HEK293T (cell line): Measurements from ENCODE around the gene MYLK2.

Experiments used
- CTCF ChIA-PET: fragments of 350-600 bp; formaldehyde crosslinking; extraction: SDS; loops from one replicate; lab custom pipeline; 2021; ENCODE audit warnings: antibody characterized with exemption, inconsistent platforms; lab: Yijun Ruan, JAX
- POLR2A ChIA-PET: fragments of 350-600 bp; formaldehyde crosslinking; extraction: SDS; loops from one replicate; lab custom pipeline; 2020; ENCODE audit warnings: antibody characterized with exemption, inconsistent platforms; lab: Yijun Ruan, JAX
- DNase-seq: peaks from one replicate; pipeline ENCODE4 v3.0.0; 2012; ENCODE audit warnings: mixed read lengths; ENCODE audit errors: extremely low spot score
- ARNT ChIP-seq: fragments of 450-650 bp; IDR thresholded peaks from 2 replicates; pipeline ENCODE4 v1.6.1; 2017; ENCODE audit warnings: mild to moderate bottlenecking
- BHLHE40 ChIP-seq: fragments of 450-650 bp; IDR thresholded peaks from 2 replicates; pipeline ENCODE4 v1.6.1; 2016; ENCODE audit warnings: mild to moderate bottlenecking, moderate library complexity, borderline replicate concordance
- CTBP1 ChIP-seq: fragments of 450-650 bp; IDR thresholded peaks from 2 replicates; pipeline ENCODE4 v1.6.1; 2016; ENCODE audit warnings: borderline replicate concordance
- ELF4 ChIP-seq: fragments of 450-650 bp; IDR thresholded peaks from 2 replicates; pipeline ENCODE4 v1.6.1; 2017; ENCODE audit warnings: antibody characterized with exemption
- FOXA1 ChIP-seq: fragments of 450-650 bp; IDR thresholded peaks from 2 replicates; pipeline ENCODE4 v1.6.1; 2016; ENCODE audit warnings: mild to moderate bottlenecking
- FOXK2 ChIP-seq: fragments of 450-650 bp; IDR thresholded peaks from 2 replicates; pipeline ENCODE4 v1.6.1; 2016; ENCODE audit warnings: mild to moderate bottlenecking
- FOXM1 ChIP-seq: fragments of 450-650 bp; IDR thresholded peaks from 2 replicates; pipeline ENCODE4 v1.6.1; 2017; ENCODE audit warnings: mild to moderate bottlenecking, borderline replicate concordance
- HDGF ChIP-seq: fragments of 450-650 bp; IDR thresholded peaks from 2 replicates; pipeline ENCODE4 v1.6.1; 2017; ENCODE audit warnings: antibody characterized with exemption, borderline replicate concordance
- L3MBTL2 ChIP-seq: fragments of 450-650 bp; conservative IDR thresholded peaks from 2 replicates; pipeline ENCODE4 v1.6.1; 2016; ENCODE audit warnings: mild to moderate bottlenecking
- LEF1 ChIP-seq: fragments of 450-650 bp; IDR thresholded peaks from 2 replicates; pipeline ENCODE4 v1.6.1; 2017; ENCODE audit warnings: mild to moderate bottlenecking, borderline replicate concordance
- NFRKB ChIP-seq: fragments of 450-650 bp; IDR thresholded peaks from 2 replicates; pipeline ENCODE4 v1.6.1; 2016; ENCODE audit warnings: mild to moderate bottlenecking, moderate library complexity
- SP1 ChIP-seq: fragments of 450-650 bp; IDR thresholded peaks from 2 replicates; pipeline ENCODE4 v1.6.1; 2017
- SUZ12 ChIP-seq: fragments of 450-650 bp; IDR thresholded peaks from 2 replicates; pipeline ENCODE4 v1.6.1; 2016; ENCODE audit warnings: mild to moderate bottlenecking
- TARDBP ChIP-seq: fragments of 450-650 bp; IDR thresholded peaks from 2 replicates; pipeline ENCODE4 v1.6.1; 2016
- ZNF384 ChIP-seq: fragments of 450-650 bp; IDR thresholded peaks from 2 replicates; pipeline ENCODE4 v1.6.1; 2016
- TF ChIP-seq, protein P1 (sequence below): fragments of 450-650 bp; IDR thresholded peaks from 2 replicates; pipeline ENCODE4 v1.6.1; 2016

The MYLK2 gene

DNA sequence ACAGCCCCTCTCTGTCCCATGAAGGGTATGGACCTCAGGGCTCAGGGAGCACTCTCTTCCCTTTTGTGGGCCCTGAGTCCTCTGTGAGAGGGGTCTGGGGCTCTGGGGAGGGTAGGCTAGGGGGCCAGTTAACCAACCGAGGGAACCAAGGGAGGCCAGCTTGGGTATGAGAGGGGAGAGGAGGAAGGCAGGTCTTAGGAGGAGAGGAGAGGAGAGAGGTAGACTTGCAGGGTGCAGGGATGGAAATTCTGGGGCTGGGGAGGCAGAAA is 50.5 kb downstream of the MYLK2 start:
- DNase-seq = no peak
- ChIA-PET POLR2A (interaction anchor here (1.1 to 2.8 kb wide), 3 partner anchors 9 to 240 kb away, joined by 3 to 10 read pairs (median 7); partner anchors contain the start of gene TM9SF4), CTCF (no interaction called here)
- TF ChIP-seq CTBP1 (no peak), BHLHE40 (no peak), ELF4 (no peak), FOXM1 (no peak), L3MBTL2 (no peak), SUZ12 (no peak), FOXK2 (no peak), SP1 (no peak), ZNF384 (no peak), NFRKB (no peak), ARNT (no peak), HDGF (no peak), TARDBP (no peak), FOXA1 (no peak)

DNA sequence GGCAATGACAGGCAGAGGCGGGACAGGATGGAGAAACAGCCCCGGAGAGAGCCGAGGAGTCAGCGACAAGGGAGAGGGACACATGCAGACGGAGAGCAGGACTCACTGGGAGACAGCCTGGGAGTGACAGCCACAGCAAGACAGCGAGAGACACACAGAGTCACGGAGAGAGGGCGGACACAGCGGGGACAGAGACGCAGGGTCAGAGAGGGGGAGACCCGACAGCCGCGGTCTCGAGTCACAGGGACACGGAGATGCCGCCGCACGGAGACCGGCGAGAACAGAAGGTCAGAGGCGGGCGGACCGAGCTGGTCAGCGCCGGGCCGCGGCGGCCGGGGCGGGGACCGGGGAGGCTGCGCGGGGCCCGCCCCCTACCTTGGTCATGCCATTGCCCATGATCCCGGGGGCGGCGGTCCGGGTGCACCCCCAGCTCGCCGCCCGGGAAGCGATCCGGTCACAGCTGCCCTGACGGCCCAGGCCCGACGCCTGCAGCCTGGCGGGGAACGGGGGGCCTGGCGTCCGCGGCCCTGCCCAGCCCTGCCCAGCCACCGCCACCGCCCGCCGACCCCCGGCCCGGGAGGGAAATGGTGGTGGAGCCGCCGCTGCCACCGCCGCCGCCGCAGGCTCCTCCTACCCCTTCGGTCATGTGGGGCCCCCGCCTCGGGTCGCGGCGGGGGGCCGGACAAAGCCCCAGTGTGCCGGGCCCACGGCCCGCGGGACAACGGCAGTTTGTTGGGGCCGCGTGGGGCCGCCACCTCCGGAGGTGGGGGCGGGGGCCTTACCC is 51.0 kb downstream of the MYLK2 start, which contains the start of the genes DUSP15 and TTLL9:
TSS of gene DUSP15 (minus strand) at position 586 of the 784 bp plus-strand sequence. CDS start at position 396, 190 bp downstream.
TSS of gene TTLL9 (plus strand) at position 693 of the 784 bp plus-strand sequence. CDS start 493 bp downstream, outside the sequence.
- CTCF ChIA-PET = interaction anchor here (0.6 kb wide), 1 partner anchor 615 kb away, joined by 3 read pairs; no protein-coding TSS in a partner anchor
- peak; percentile 46 for DNase-seq
- no peak for TF ChIP-seq SUZ12
- TF ChIP-seq, protein P1, sequence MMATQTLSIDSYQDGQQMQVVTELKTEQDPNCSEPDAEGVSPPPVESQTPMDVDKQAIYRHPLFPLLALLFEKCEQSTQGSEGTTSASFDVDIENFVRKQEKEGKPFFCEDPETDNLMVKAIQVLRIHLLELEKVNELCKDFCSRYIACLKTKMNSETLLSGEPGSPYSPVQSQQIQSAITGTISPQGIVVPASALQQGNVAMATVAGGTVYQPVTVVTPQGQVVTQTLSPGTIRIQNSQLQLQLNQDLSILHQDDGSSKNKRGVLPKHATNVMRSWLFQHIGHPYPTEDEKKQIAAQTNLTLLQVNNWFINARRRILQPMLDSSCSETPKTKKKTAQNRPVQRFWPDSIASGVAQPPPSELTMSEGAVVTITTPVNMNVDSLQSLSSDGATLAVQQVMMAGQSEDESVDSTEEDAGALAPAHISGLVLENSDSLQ = peak; percentile 68
- POLR2A ChIA-PET = interaction anchor here (1.1 to 1.9 kb wide), 3 partner anchors 10 to 239 kb away, joined by 3 to 15 read pairs (median 7); partner anchors contain the start of gene TM9SF4

DNA sequence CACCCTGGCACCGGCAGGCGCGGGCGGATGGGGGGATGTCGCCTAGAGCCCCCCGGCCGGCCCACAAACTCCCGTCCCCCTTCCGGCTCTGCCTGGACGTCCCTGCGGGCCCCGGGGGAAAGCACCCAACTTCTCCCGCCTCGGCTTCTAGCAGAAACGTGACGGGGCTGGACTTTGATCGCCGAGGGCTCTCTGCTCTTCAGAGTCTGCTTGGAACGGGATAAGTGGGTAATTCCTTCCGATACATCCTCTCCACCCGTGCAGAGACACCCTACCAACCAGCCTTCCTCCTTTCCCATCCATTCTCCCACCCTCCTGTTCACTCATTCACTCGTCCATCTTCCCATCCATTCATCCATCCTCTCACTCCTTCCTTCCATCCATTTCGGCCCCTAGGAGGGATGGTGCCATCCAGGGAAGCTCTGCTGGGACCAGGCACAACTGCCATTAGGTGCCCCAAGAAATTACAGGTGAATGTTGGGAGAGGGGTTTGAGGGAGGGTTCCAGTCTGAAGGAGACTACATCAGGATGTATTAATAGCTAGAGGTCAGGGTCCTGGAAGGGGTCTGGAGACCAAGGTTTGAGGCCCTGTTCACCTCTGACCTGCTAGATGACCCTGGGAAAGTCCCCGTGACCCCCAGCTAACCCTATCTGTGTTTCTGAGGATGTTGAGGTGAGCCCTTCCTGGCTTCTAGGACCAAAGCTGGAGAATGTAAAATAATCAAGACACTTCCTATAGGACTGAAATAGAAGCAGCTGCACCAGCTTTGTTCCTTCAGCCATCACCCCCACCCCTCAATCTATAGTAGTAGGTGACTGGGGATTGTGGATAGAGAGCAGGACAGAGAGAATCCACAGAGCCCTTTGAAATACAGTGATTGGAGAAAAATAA is 51.8 kb downstream of the MYLK2 start:
- ChIA-PET CTCF (interaction anchor here (0.6 to 0.8 kb wide), 3 partner anchors 16 to 614 kb away, joined by 3 read pairs; no protein-coding TSS in a partner anchor), POLR2A (interaction anchor here (0.5 to 1.9 kb wide), 3 partner anchors 9 to 81 kb away, joined by 3 to 15 read pairs (median 7); partner anchors contain the start of gene PDRG1)
- DNase-seq = no peak
- TF ChIP-seq BHLHE40 = no peak
- 0 out of 2 replicates have a peak, but pooled peaks have one; percentile 31 for TF ChIP-seq L3MBTL2

DNA sequence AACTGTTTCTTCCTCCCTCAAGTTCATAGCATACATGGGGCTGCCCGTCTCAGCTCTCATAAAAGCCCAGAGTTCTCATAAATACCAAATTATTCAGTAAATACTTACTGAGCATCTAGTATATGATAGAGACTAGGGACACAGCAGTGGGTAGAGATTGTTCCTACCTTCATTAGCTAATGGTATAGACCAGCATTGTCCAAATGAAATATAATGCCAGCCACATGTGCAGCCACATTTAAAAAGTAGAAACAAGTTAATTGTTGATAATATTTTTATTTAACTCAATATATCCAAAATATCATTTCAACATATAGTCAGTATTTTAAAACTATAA is 52.4 kb downstream of the MYLK2 start:
- POLR2A ChIA-PET = interaction anchor here (0.5 to 1.9 kb wide), 2 partner anchors 8 to 80 kb away, joined by 3 to 15 read pairs; partner anchors contain the start of gene PDRG1
- CTCF ChIA-PET = interaction anchor here (0.7 to 0.8 kb wide), 2 partner anchors 16 to 69 kb away, joined by 3 read pairs; no protein-coding TSS in a partner anchor
- TF ChIP-seq ELF4 (no peak), CTBP1 (no peak), LEF1 (no peak), NFRKB (no peak), SUZ12 (no peak), TARDBP (no peak), SP1 (no peak), L3MBTL2 (no peak), FOXM1 (no peak), ZNF384 (no peak), ARNT (no peak), HDGF (no peak), FOXA1 (no peak), FOXK2 (no peak), BHLHE40 (no peak)
- TF ChIP-seq, protein P1 = no peak
- DNase-seq = no peak

DNA sequence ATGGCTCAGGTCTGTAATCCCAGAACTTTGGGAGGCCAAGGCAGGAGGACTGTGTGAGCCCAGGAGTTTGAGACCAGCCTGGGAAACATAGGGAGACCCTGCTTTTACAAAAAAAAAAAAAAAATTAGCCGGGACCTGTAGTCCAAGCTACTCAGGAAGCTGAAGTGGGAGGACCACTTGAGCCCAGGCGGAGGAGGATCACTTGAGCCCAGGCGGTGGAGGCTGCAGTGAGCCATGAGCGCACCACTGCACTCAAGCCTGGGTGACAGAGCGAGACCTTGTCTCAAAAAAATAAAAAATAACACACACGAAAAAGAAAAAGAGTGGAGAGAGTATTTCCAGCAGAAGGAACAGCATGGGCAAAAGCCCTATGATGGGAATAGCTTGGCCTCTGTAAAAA is 53.2 kb downstream of the MYLK2 start:
- ChIA-PET POLR2A (interaction anchor here (1.9 kb wide), 1 partner anchor 8 kb away, joined by 15 read pairs; no protein-coding TSS in a partner anchor), CTCF (interaction anchor here (1.0 kb wide), 2 partner anchors 26 to 220 kb away, joined by 3 read pairs; no protein-coding TSS in a partner anchor)
- TF ChIP-seq L3MBTL2 (no peak), FOXM1 (no peak), FOXK2 (no peak), BHLHE40 (no peak), ELF4 (no peak), LEF1 (no peak), ARNT (no peak), ZNF384 (no peak), SP1 (no peak), NFRKB (no peak)
- TF ChIP-seq, protein P1 = no peak
- no peak for DNase-seq
